ENCODE results near the gene CCDC167.

CCDC167 gene

DNA sequence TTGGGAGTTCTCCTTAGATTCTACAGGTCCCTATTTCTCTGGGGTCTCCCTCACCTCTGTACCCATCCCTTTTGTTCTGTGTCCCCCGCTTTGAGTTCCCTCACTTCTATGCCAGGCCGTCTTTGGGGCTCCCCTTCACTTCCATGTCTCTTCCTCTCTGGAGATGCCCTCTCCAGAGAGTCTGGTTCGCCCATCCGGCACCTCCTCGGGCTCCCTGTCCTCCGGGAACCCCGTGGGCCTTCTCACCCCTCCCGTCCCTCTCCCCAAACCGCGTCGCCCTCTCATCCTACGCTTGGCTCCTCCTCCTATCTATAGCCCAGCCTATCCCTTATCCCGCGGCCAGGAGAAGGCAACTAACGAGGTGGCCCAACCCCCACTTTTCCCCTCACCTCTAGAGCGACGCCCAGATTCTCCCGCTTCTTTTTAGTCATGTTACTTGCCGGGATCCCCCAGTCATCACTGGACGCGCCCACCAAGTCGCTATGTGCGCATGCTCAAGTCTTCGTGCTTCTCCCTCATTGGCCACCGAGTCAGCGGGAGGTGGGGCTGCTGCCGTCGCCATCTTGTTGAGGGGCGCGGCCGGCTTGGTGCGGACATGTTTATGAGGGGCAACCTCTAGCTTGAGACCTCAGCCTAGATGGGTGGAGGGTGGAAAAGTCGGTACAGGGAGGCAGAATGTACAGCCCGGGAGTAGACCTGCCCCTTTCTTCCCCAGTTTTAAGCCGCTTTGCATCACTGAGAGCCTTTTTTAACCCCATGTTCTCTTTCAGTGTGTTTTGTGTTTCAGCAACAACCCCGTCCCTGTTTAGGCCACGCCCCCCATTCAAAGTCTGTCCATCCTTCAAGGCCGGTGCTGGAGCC lies at the start of gene CCDC167:
Gene CCDC167, minus strand, starts transcription at position 461 of the 861 bp plus-strand sequence. Its CDS starts 30 bp downstream, at position 431.
- in situ Hi-C loops (cut with MboI; ENCODE audit: low sequenced_read_pairs), result no loop called here

DNA sequence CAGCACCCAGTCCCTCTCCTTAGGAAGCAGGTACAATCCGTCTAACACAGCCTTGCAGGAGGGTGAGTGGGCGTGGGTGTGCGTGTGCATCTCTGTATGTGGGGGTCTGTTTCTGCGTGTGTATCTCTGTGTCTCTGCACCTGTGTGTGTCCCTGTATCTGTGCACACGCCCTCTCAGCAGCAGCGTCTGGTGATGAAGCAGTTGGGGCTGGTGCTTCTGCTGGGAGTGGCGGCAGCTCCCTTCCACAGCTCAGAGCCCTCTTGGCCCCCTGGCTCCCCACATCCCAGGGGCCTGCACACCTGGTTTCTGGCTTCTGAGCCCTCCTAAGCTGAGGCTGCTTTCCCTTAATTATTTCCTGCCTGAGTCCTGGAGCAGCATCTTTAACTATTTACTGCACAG lies 49.5 kb upstream of the CCDC167 start:
- in situ Hi-C loops (cut with MboI; ENCODE audit: low sequenced_read_pairs), result no loop called here

DNA sequence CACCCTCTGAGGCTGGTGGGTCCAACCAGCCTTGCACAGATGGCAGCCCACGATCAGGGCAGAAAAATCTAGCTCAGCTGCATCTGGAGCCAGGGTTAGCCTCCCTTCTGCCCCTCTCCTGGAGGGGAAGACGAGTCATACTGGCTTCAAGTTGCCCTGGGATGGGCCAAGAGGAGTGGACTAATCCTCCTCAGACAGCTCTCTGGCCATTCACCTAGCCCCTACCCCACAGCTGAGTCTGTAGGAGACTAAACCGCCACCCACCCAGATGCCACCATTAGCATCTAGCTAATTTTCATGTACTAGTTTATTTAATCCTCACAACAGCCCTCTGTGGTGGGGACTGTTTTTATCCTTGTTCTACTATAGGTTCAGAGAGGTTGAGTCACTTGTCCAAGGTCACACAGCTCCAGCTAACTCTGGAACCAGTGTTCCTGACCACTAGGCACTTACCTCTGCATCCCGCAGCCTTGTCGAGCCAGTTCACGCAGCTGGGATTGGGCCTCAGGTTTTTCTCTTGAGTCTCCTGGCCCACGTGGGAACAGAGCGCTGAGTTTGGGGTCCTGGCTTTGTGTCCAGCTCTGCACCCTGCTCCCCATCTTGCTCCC lies 48.5 kb upstream of the CCDC167 start:
- in situ Hi-C loops (cut with MboI; ENCODE audit: low sequenced_read_pairs), result no loop called here

DNA sequence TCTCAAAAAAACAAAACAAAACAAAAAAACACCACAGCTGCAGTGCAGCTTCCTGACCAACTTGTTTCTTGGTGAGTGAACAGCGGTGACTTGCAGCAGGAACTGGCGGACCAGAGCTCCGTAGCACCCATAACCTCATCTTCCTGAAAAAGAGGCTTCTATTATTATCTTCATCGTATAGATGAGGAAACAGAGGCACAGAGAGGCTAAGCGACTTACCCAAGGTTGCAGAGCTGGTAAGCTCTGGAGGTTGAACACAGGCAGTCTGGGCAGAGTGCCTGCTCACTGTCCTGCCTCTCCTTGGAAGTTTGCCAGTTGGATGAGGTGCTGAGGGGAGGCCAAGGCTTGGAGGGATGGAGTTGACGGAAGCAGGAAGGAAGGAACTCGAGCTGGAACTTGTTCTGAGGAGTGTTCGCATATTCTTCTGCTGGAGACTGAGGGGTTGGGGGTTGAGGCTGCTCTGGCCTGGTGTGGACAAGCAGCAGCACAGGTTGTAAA lies 47.9 kb upstream of the CCDC167 start:
- in situ Hi-C loops (cut with MboI; ENCODE audit: low sequenced_read_pairs), result no loop called here

GRCh38 chr6:37546141-37546871 lies 46.6 kb upstream of the CCDC167 start:
- in situ Hi-C loops (cut with MboI; ENCODE audit: low sequenced_read_pairs), result no loop called here

- in situ Hi-C loops (cut with MboI; ENCODE audit: low sequenced_read_pairs), result no loop called here
These were observed 44.8 kb upstream of the CCDC167 start for GRCh38 chr6:37544530-37544929.

GRCh38 chr6:37543361-37543760 lies 43.7 kb upstream of the CCDC167 start:
- in situ Hi-C loops (cut with MboI; ENCODE audit: low sequenced_read_pairs), result no loop called here

GRCh38 chr6:37541346-37541745 lies 41.7 kb upstream of the CCDC167 start:
- in situ Hi-C loops (cut with MboI; ENCODE audit: low sequenced_read_pairs), result no loop called here

GRCh38 chr6:37540390-37540789 lies 40.7 kb upstream of the CCDC167 start:
- in situ Hi-C loops (cut with MboI; ENCODE audit: low sequenced_read_pairs), result no loop called here

GRCh38 chr6:37540029-37540352 lies 40.3 kb upstream of the CCDC167 start:
- in situ Hi-C loops (cut with MboI; ENCODE audit: low sequenced_read_pairs), result no loop called here

GRCh38 chr6:37539171-37540028 lies 39.7 kb upstream of the CCDC167 start:
- in situ Hi-C loops (cut with MboI; ENCODE audit: low sequenced_read_pairs), result no loop called here

DNA sequence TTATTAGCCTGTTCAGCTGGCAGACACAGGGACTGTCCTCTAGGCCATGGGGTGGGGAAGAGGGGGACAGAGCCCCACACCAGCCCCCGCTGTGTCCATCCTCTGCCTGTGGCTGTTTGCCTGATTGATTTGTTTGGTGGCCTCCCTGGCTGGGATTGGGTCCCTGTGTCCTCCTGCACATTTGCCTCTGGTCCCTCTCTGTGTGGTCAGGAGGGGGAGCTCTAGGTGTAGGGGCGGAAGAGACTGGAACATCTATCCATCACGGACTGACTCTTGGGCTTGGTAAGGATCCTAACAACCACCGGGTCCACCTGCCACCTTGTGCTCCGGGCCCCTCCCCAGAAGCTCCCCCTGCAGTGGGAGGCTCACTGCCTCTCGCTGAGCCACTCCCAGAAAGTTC lies 38.4 kb upstream of the CCDC167 start:
- in situ Hi-C loops (cut with MboI; ENCODE audit: low sequenced_read_pairs), result no loop called here

DNA sequence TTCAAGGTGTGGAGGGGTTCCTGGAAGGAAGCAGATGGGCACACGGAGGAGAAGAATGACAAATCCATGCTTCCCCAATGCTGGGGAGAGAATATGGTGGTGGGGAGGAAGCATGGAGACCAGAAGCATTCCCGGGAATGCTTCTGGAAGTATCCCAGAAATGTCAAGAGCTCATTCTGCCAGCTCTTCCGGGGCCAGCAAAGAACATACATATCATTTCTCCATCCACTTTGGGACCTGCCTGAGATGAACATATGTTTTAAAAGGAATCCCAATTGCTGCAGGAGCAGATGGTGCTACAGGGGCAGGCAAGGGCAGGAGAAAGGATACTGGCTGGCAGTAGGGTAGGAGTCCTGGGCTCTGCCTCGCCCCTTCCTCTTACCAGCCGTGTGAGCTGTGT lies 37.9 kb upstream of the CCDC167 start:
- in situ Hi-C loops (cut with MboI; ENCODE audit: low sequenced_read_pairs), result no loop called here

- in situ Hi-C loops (cut with MboI; ENCODE audit: low sequenced_read_pairs), result no loop called here
These were observed 36.9 kb upstream of the CCDC167 start for GRCh38 chr6:37536491-37537190.

GRCh38 chr6:37535759-37536490 lies 36.2 kb upstream of the CCDC167 start:
- in situ Hi-C loops (cut with MboI; ENCODE audit: low sequenced_read_pairs), result no loop called here

GRCh38 chr6:37535428-37535758 lies 35.7 kb upstream of the CCDC167 start:
- in situ Hi-C loops (cut with MboI; ENCODE audit: low sequenced_read_pairs), result no loop called here

- in situ Hi-C loops (cut with MboI; ENCODE audit: low sequenced_read_pairs), result no loop called here
These were observed 35.2 kb upstream of the CCDC167 start for GRCh38 chr6:37534893-37535292.

- in situ Hi-C loops (cut with MboI; ENCODE audit: low sequenced_read_pairs), result no loop called here
These were observed 32.4 kb upstream of the CCDC167 start for GRCh38 chr6:37532122-37532521.

GRCh38 chr6:37531437-37532036 lies 31.8 kb upstream of the CCDC167 start:
- in situ Hi-C loops (cut with MboI; ENCODE audit: low sequenced_read_pairs), result no loop called here

All from HL-60/S4 (cell line).